HG03520 (cell line): ENCODE measurements around the gene FAM76A.
"Not testable (repeated sequence)": the region's sequence is repeated elsewhere in the genome, so short reads cannot be mapped to it uniquely, and the experiment has no call there.

ENCODE experiments used
- ATAC-seq: cut with Tn5 transposase; IDR thresholded peaks from one replicate; pipeline ENCODE4 v1.9.1; 2021; ENCODE audit warnings: mild to moderate bottlenecking, moderate library complexity; ENCODE audit not compliant: unreplicated experiment

Gene FAM76A

GRCh38 chr1:27725374-27726172 is at the start of gene FAM76A:
FAM76A (plus strand) TSS chr1:27725961; CDS start chr1:27726081, 120 bp downstream.
- peak; percentile 89 for ATAC-seq

DNA sequence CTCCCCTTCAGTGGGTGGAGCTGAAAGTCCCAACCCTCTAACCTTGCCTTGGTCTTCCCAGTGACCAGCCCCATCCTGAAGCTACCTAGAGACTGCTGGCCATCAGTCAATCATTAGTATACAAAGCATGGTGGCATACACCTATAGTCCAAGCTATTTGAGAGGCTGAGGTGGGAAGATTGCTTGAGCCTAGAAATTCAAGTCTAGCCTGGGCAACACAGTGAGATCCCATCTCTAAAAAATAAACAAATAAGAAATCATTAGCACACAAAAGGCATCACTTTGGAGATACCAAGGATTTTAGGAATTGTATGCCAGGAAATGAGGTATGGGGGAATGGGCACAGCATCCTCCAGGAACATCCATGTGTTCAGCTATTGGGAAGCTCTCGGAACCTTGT is 49.4 kb upstream of the FAM76A start:
- ATAC-seq, result no peak

- no peak for ATAC-seq
These were observed 47.0 kb upstream of the FAM76A start for GRCh38 chr1:27678747-27679146.

- not testable (repeated sequence) for ATAC-seq
These were observed 45.5 kb upstream of the FAM76A start for GRCh38 chr1:27680225-27680791.

DNA sequence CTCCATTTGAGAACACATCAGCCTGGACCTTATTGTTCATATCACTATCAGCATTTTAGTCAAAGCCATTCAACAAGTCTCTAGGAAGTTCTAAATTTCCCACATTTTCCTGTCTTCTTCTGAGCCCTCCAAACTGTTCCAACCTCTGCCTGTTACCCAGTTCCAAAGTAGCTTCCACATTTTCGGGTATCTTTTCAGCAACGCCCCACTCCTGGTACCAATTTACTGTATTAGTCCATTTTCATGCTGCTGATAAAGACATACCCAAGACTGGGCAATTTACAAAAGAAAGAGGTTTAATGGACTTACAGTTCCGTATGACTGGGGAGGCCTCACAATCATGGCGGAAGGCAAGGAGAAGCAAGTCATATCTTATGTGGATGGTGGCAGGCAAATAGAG is 44.2 kb upstream of the FAM76A start:
- ATAC-seq, result not testable (repeated sequence)

- no peak for ATAC-seq
These were observed 43.3 kb upstream of the FAM76A start for GRCh38 chr1:27682351-27682944.

DNA sequence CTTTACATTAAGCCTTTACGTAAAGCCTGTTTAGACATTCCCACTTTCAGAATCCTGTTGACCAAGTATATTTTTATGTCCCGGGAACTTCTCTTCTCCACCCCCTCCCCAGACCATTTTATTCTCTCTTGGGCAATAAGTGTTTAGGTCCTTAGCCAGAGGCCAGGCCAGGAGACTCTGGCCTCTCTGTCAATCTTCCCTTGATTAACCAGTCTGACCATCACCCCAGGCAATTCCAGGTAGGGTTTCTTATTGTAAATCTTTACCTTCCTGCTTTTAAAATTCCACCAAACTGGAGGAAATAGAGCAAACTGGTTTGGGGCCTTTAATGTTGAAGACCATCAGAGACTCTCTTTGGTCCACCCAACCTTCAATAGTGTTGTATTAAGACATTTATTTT is 41.6 kb upstream of the FAM76A start:
- ATAC-seq, result no peak

GRCh38 chr1:27686223-27686990 is 39.4 kb upstream of the FAM76A start:
- ATAC-seq, result no peak

DNA sequence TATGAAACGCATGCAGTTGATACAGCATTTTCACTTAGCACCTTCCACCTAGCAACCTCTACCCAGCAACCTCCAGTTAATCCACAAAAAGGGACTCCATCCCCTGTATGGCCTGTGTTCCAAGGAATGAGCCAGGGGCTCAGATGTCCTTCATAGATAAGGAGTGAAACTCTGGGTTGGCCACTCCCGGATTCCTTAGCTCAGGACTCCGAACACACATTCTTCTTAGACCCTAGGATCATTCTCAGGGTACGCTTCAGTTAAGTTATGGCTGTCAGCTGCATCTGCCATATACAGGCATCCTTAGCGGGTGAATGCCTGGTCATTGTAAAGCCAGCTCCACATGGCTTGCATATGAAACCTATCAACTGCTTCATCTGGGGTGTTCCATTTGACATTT is 37.9 kb upstream of the FAM76A start:
- ATAC-seq, result no peak

- no peak for ATAC-seq
These were observed 36.2 kb upstream of the FAM76A start for GRCh38 chr1:27689423-27690173.

GRCh38 chr1:27690183-27690582 is 35.6 kb upstream of the FAM76A start:
- ATAC-seq, result no peak

DNA sequence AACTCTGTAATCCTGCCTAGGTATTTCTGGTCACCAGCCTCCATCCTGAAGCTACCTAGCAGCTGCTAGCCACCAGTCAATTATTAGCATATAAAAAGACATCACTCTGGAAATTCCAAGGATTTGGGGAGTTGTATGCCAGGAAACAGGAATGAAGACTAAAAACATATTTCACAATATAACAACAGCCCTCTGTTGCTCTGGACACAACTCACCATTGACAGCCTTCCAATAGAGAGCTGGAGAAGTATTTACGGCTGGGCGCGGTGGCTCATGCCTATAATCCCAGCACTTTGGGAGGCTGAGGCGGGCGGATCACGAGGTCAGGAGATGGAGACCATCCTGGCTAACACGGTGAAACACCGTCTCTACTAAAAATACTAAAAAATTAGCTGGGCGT is 28.9 kb upstream of the FAM76A start:
- not testable (repeated sequence) for ATAC-seq

GRCh38 chr1:27704958-27705357 is 20.8 kb upstream of the FAM76A start:
- no peak for ATAC-seq

DNA sequence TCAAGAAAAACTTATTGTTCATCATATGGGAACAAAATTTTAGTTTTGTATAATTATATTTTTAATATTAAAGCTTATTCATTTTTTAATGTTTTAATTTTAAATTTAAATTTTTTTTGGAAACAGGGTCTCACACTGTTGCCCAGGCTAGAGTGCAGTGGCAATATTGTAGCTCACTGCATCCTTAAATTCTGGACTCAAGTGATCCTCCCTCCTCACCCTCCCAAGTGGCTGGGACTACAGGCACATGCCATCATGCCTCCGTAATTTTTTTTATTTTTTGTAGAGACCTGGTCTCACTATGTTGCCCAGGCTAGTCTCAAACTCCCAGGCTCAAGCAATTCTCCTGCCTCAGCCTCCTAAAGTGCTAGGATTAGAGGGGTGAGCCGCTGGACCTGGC is 20.2 kb upstream of the FAM76A start:
- no peak for ATAC-seq

DNA sequence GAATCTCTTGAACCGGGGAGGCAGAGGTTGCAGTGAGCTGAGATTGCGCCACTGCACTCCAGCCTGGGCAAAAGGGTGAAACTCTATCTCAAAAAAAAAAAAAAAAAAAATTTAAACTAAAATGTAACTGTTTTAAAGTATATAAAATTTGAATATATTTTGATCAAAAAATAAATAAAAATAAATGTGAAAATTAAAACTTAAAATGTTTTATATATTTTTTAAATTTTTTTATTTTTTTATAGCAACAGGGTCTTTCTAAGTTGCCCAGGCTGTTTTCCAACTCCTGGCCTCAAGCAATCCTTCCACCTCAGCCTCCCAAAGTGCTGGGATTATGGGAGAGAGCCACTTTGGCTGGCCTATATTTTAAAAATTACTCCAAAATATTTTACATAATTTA is 15.2 kb upstream of the FAM76A start:
- ATAC-seq, result no peak

DNA sequence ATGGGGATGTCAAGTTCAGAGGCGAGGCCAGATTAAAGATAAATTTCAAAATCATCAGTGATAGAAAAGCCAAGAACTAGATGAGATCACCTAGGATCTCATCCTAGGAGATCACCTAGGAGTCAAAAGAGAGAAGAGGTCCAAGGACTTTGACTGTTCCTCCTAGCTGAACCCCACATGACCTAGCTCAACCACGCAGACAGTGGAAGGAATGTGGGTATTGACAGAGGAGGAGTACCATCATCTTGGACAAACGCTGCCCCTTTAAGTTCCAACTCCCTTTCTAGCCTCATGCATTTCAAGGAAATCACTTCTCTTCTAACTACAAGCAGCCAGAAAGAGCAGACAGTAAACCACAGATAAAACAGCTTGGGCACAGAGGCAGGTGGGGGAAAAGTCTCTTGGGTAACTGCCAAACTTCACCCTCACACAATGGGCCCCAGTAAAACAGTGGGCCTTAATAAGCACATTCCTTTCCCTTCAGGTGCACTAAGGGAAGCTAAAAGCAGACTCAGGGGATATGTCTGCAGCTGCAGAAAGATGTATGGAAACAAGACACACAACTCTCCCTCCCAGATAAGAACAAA is 12.5 kb upstream of the FAM76A start:
- ATAC-seq, result no peak

DNA sequence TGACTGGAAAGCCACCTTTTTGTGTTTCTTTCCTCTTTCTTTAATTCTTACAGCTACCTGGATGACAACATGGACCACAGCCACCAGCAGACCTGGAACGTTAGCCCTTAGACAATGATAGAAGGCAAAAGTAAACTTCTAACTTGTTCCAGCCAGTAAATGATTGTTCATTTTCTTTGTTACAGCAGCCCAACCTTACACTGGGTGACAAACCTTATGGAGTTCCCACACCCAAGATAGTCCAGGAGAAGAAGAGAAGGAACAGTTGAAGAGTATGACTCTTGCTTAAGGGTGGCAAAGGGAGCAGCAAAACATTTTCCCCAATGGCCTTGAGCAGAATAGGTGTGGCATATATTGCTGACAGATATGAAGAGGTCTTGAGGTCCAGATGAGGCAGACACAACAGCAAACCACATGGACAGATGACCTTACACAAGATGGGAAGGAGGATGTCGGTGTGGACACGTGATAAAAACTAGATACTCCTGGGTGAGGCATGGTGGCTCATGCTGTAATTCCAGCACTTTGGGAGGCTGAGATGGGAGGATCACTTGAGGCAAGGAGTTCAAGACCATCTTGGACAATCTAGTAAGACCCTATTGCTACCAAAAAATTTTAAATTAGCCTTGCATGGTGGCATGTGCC is 11.8 kb upstream of the FAM76A start:
- ATAC-seq, result no peak

DNA sequence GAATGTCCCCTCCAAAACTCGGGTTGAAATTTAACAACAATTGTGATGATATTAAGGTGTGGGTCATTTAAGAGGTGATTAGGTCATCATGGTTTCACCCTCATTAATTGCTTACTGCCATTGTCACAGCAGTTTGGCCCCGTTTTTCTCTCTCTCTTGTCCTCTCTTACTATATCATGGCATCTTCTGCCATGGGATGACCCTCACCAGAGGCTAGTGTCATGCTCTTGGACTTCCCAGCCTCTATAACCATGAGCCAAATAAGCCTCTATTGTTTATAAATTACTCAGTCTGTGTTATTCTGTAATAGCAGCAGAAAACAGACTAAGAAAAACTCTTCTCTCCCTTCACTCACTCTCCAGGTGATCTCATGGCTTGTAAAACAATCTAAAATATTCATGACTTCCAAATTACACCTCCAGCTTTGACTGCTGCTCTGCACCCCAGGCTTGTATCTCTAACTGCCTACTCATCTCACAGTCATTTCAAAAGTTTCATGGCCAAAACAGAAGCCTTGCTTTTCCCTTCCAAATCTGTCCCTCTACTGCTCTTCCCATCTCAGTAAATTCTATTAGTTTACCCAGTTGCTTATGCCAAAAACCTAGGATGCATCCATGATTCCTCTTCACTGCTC is 9.4 kb upstream of the FAM76A start:
- no peak for ATAC-seq
